Muscle of leg (tissue), 11 donors: Measurements from ENCODE around the gene SPRY2. TPM values are rescaled to one million over a fixed set of nuclear protein-coding genes. Genes with fewer than 3 reads are reported as not detected.
"Not testable (repeated sequence)": the region's sequence is repeated elsewhere in the genome, so short reads cannot be mapped to it uniquely, and the experiment has no call there.

Experiments used
- DNase-seq: peaks from one replicate; pipeline ENCODE4 v3.0.0; 2013
- H3K27ac ChIP-seq: one replicate; pipeline ENCODE4 v1.5.1; 2013; ENCODE audit warnings: mild to moderate bottlenecking, low read length, control low read depth
- H3K27me3 ChIP-seq: one replicate; pipeline ENCODE4 v1.6.1; 2013; ENCODE audit warnings: low read length; ENCODE audit not compliant: control insufficient read depth, insufficient read depth
- H3K36me3 ChIP-seq: one replicate; pipeline ENCODE4 v1.6.1; 2013; ENCODE audit warnings: low read length; ENCODE audit not compliant: control insufficient read depth, insufficient read depth
- H3K4me1 ChIP-seq: one replicate; pipeline ENCODE4 v1.6.1; 2013; ENCODE audit warnings: low read length; ENCODE audit not compliant: control insufficient read depth, insufficient read depth
- H3K4me3 ChIP-seq: one replicate; pipeline ENCODE4 v1.5.1; 2013; ENCODE audit warnings: low read length, control low read depth
- H3K9me3 ChIP-seq: replicated peaks from 2 replicates; pipeline ENCODE4 v1.6.1; 2013; ENCODE audit warnings: low read depth, low read length; ENCODE audit not compliant: control insufficient read depth
- WGBS: methylation state at CpG from one replicate; pipeline ENCODE4 v1.1.5; 2013; ENCODE audit warnings: missing lambda C conversion rate; ENCODE audit not compliant: insufficient coverage; 5-methylcytosine and 5-hydroxymethylcytosine counted together
- polyA plus RNA-seq, 8 donors: library from polyadenylated mRNA; unstranded; fragments of 120-200 nt; gene quantifications; one replicate each; pipeline versions ENCODE4 v1.2.1 to v1.2.3, GENCODE V29; 2013; ENCODE audit warnings: inconsistent platforms in 1 of 8, low replicate concordance in 1 of 8; ENCODE audit not compliant: insufficient read length in 8 of 8, insufficient read depth in 1 of 8
- total RNA-seq: library from RNA; stranded (reverse); fragments of 120-200 nt; gene quantifications from one replicate; pipeline ENCODE4 v1.2.4, GENCODE V29; 2013

Gene SPRY2
- total and polyA plus RNA-seq, 9 donors: 44.1 to 140 (median 94.5) TPM

- H3K27me3 ChIP-seq: no peaks in the 10 kb centered on the region
- H3K4me3 ChIP-seq: no peak overlapping the region
- H3K36me3 ChIP-seq: no peaks in the 10 kb centered on the region
- no peaks in the 10 kb centered on the region for H3K9me3 ChIP-seq
- WGBS: 24% methylated on average over 3 of the region's 6 CpGs
- H3K27ac ChIP-seq: peak overlapping the region; percentile 70
- peaks cover 5% of the 10 kb centered on the region for H3K4me1 ChIP-seq
- DNase-seq: peak; percentile 71
These were observed 19.0 kb upstream of the SPRY2 start for GRCh38 chr13:80359778-80360452.

GRCh38 chr13:80359414-80359777 lies 18.5 kb upstream of the SPRY2 start:
- Histone ChIP-seq H3K27ac (no peak overlapping the region), H3K9me3 (no peaks in the 10 kb centered on the region), H3K27me3 (no peaks in the 10 kb centered on the region), H3K4me1 (peaks cover 5% of the 10 kb centered on the region), H3K4me3 (no peak overlapping the region), H3K36me3 (no peaks in the 10 kb centered on the region)
- 56% methylated on average over 3 of the region's 4 CpGs for WGBS
- DNase-seq: no peak

- DNase-seq, H3K27ac ChIP-seq, H3K36me3 ChIP-seq, H3K9me3 ChIP-seq, H3K4me1 ChIP-seq, H3K27me3 ChIP-seq, H3K4me3 ChIP-seq: not testable (repeated sequence)
- 95% methylated on average over 23 of the region's 32 CpGs for WGBS
These were observed 14.7 kb upstream of the SPRY2 start for GRCh38 chr13:80355496-80356094.

GRCh38 chr13:80348750-80349149 lies 7.8 kb upstream of the SPRY2 start:
- H3K36me3 ChIP-seq: no peaks in the 10 kb centered on the region
- 75% methylated on average over 4 of the region's 6 CpGs for WGBS
- peaks cover 2% of the 10 kb centered on the region for H3K4me1 ChIP-seq
- no peak overlapping the region for H3K27ac ChIP-seq
- no peak for DNase-seq
- H3K4me3 ChIP-seq: no peak overlapping the region
- no peaks in the 10 kb centered on the region for H3K9me3 ChIP-seq
- no peaks in the 10 kb centered on the region for H3K27me3 ChIP-seq

- H3K9me3 ChIP-seq: no peaks in the 10 kb centered on the region
- no peak overlapping the region for H3K4me3 ChIP-seq
- no peaks in the 10 kb centered on the region for H3K36me3 ChIP-seq
- no peaks in the 10 kb centered on the region for H3K27me3 ChIP-seq
- peaks cover 3% of the 10 kb centered on the region for H3K4me1 ChIP-seq
- DNase-seq: peak; percentile 75
- H3K27ac ChIP-seq: no peak overlapping the region
These were observed 7.4 kb upstream of the SPRY2 start for GRCh38 chr13:80348314-80348713.

GRCh38 chr13:80345771-80346510 lies 5.0 kb upstream of the SPRY2 start:
- no peaks in the 10 kb centered on the region for H3K36me3 ChIP-seq
- H3K4me3 ChIP-seq: no peak overlapping the region
- DNase-seq: peak; percentile 55
- H3K9me3 ChIP-seq: no peaks in the 10 kb centered on the region
- H3K4me1 ChIP-seq: peaks cover 12% of the 10 kb centered on the region
- no peaks in the 10 kb centered on the region for H3K27me3 ChIP-seq
- WGBS: 80% methylated on average over 2 of the region's 8 CpGs
- H3K27ac ChIP-seq: no peak overlapping the region

GRCh38 chr13:80344032-80344431 lies 3.1 kb upstream of the SPRY2 start:
- no CpG with 5 or more reads among the region's 11 CpGs for WGBS
- not testable (repeated sequence) for H3K36me3 ChIP-seq, DNase-seq, H3K27ac ChIP-seq, H3K9me3 ChIP-seq, H3K4me3 ChIP-seq, H3K27me3 ChIP-seq
- H3K4me1 ChIP-seq: peaks cover 12% of the 10 kb centered on the region

GRCh38 chr13:80342471-80343371 lies 1.8 kb upstream of the SPRY2 start:
- H3K27ac ChIP-seq: peak overlapping the region; percentile 99

GRCh38 chr13:80341756-80342370 lies 937 bp upstream of the SPRY2 start:
- no peaks in the 10 kb centered on the region for H3K27me3 ChIP-seq
- no peak for DNase-seq
- peak overlapping the region; percentile 95 for H3K4me3 ChIP-seq
- H3K4me1 ChIP-seq: peaks cover 18% of the 10 kb centered on the region
- H3K27ac ChIP-seq: peak overlapping the region; percentile 99
- H3K36me3 ChIP-seq: peaks cover 8% of the 10 kb centered on the region
- no CpG with 5 or more reads among the region's 16 CpGs for WGBS
- H3K9me3 ChIP-seq: no peaks in the 10 kb centered on the region

More at GRCh38 chr13:80342471-80343371, 1.8 kb upstream of the SPRY2 start:
- H3K4me1 ChIP-seq: peaks cover 12% of the 10 kb centered on the region
- peak; percentile 93 for DNase-seq
- no peaks in the 10 kb centered on the region for H3K36me3 ChIP-seq
- 2% methylated on average over 46 of the region's 61 CpGs for WGBS
- H3K27me3 ChIP-seq: no peaks in the 10 kb centered on the region
- no peaks in the 10 kb centered on the region for H3K9me3 ChIP-seq
- H3K4me3 ChIP-seq: peak overlapping the region; percentile 95
